GM19452 (cell line): ENCODE results near the gene SLC19A1.

Experiments
- ATAC-seq: cut with Tn5 transposase; IDR thresholded peaks from one replicate; pipeline ENCODE4 v1.9.1; 2021; ENCODE audit not compliant: unreplicated experiment

SLC19A1 gene

GRCh38 chr21:45545691-45546531 lies 3.7 kb upstream of the SLC19A1 start:
- ATAC-seq: no peak

GRCh38 chr21:45545236-45545570 lies 3.0 kb upstream of the SLC19A1 start:
- no peak for ATAC-seq

- ATAC-seq: no peak
These were observed 2.4 kb upstream of the SLC19A1 start for GRCh38 chr21:45544449-45545235.

- ATAC-seq: no peak
These were observed 1.6 kb upstream of the SLC19A1 start for GRCh38 chr21:45543710-45544448.

GRCh38 chr21:45543371-45543709 lies 1.1 kb upstream of the SLC19A1 start:
- ATAC-seq: no peak

- ATAC-seq: no peak
These were observed 579 bp upstream of the SLC19A1 start for GRCh38 chr21:45542667-45543370.

GRCh38 chr21:45541221-45542039 lies 810 bp downstream of the SLC19A1 start:
- no peak for ATAC-seq

- ATAC-seq: no peak
These were observed 1.7 kb downstream of the SLC19A1 start for GRCh38 chr21:45540601-45540970.

- ATAC-seq: no peak
These were observed 2.2 kb downstream of the SLC19A1 start for GRCh38 chr21:45539796-45540600.

- no peak for ATAC-seq
These were observed 3.0 kb downstream of the SLC19A1 start for GRCh38 chr21:45539046-45539795.

GRCh38 chr21:45538381-45539045 lies 3.7 kb downstream of the SLC19A1 start:
- ATAC-seq: no peak

GRCh38 chr21:45537746-45538291 lies 4.4 kb downstream of the SLC19A1 start:
- ATAC-seq: no peak

GRCh38 chr21:45537111-45537745 lies 5.0 kb downstream of the SLC19A1 start:
- no peak for ATAC-seq

- ATAC-seq: no peak
These were observed 5.7 kb downstream of the SLC19A1 start for GRCh38 chr21:45536301-45537081.

- no peak for ATAC-seq
These were observed 6.7 kb downstream of the SLC19A1 start for GRCh38 chr21:45535341-45536081.
